DOHH2 (cell line): Measurements from ENCODE around the gene PPM1H.
"Not testable (repeated sequence)": the region's sequence is repeated elsewhere in the genome, so short reads cannot be mapped to it uniquely, and the experiment has no call there.

Experiments used
- H3F3A ChIP-seq: fragments of 200-600 bp; sonication (generic), shearing (Covaris generic); 2 replicates; pipeline ENCODE4 v1.6.0; 2016; ENCODE audit warnings: antibody characterized with exemption, mild to moderate bottlenecking; ENCODE audit not compliant: control insufficient read depth, insufficient read depth
- H3K27ac ChIP-seq: fragments of 200-600 bp; sonication (generic); 2 replicates; pipeline ENCODE4 v1.5.1; 2014; ENCODE audit warnings: low read depth, mild to moderate bottlenecking, low read length, moderate library complexity
- H3K27me3 ChIP-seq: fragments of 200-600 bp; sonication (generic); 2 replicates; pipeline ENCODE4 v1.6.1; 2014; ENCODE audit warnings: mild to moderate bottlenecking, low read length, mixed read lengths; ENCODE audit not compliant: control insufficient read depth
- H3K36me3 ChIP-seq: fragments of 200-600 bp; sonication (generic); 2 replicates; pipeline ENCODE4 v1.6.1; 2014; ENCODE audit warnings: mild to moderate bottlenecking, low read length, moderate library complexity, mixed read lengths; ENCODE audit not compliant: control insufficient read depth
- H3K4me1 ChIP-seq: fragments of 200-600 bp; sonication (generic); 2 replicates; pipeline ENCODE4 v1.6.1; 2014; ENCODE audit warnings: mild to moderate bottlenecking, low read length, mixed read lengths; ENCODE audit not compliant: control insufficient read depth
- H3K4me2 ChIP-seq: fragments of 200-600 bp; sonication (generic); 2 replicates; pipeline ENCODE4 v1.6.0; 2014; ENCODE audit warnings: mild to moderate bottlenecking, low read length, moderate library complexity
- H3K4me3 ChIP-seq: fragments of 200-600 bp; sonication (generic); 2 replicates; pipeline ENCODE4 v1.5.1; 2014; ENCODE audit warnings: mild to moderate bottlenecking, low read length, mixed read lengths
- H3K79me2 ChIP-seq: fragments of 200-600 bp; sonication (generic); 2 replicates; pipeline ENCODE4 v1.6.1; 2014; ENCODE audit warnings: mild to moderate bottlenecking, low read length, mixed read lengths; ENCODE audit not compliant: control insufficient read depth
- H3K9me2 ChIP-seq: fragments of 200-600 bp; sonication (generic); replicated peaks from 2 replicates; pipeline ENCODE4 v1.6.1; 2014; ENCODE audit warnings: mild to moderate bottlenecking, low read length, mixed read lengths; ENCODE audit not compliant: control insufficient read depth
- H3K9me3 ChIP-seq: fragments of 200-600 bp; sonication (generic); 2 replicates; pipeline ENCODE4 v1.6.1; 2014; ENCODE audit warnings: antibody characterized with exemption, low read length, mixed read lengths; ENCODE audit not compliant: control insufficient read depth, insufficient read depth
- H4K20me1 ChIP-seq: fragments of 200-600 bp; sonication (generic); 2 replicates; pipeline ENCODE4 v1.6.0; 2014; ENCODE audit warnings: low read depth, mild to moderate bottlenecking, antibody characterized with exemption, low read length, moderate library complexity; ENCODE audit not compliant: control insufficient read depth, insufficient read depth
- EZH2phosphoT487 ChIP-seq: fragments of 200-600 bp; sonication (generic); IDR thresholded peaks from 2 replicates; pipeline ENCODE4 v1.6.1; 2017; ENCODE audit warnings: borderline replicate concordance, mild to moderate bottlenecking, antibody characterized with exemption, low read length, moderate library complexity, mixed read lengths
- TF ChIP-seq, protein P1 (sequence below): fragments of 200-600 bp; sonication (generic); IDR thresholded peaks from one replicate; pipeline ENCODE4 v1.5.1; 2014; ENCODE audit warnings: antibody characterized with exemption, mild to moderate bottlenecking, low read depth, low read length; ENCODE audit not compliant: poor library complexity, severe bottlenecking

Gene PPM1H

DNA sequence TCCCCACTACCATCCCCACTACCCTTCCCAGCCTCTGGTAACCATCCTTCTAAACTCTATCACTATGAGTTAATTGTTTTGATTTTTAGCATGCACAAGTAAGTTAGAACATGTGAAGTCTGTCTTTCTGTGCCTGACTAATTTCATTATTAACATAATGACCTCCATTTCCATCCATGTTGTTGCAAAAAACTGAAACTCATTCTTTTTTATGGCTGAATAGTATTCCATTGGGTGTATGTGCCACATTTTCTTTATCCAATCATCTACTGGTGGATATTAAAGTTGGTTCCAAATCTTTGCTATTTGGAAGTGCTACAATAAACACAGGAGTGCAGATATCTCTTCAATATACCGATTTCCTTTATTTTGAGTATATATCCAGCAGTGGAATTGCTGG is 13.2 kb upstream of the PPM1H start:
- Histone ChIP-seq H4K20me1 (no peaks in the 10 kb centered on the region), H3K4me1 (no peaks in the 10 kb centered on the region), H3F3A (no peaks in the 10 kb centered on the region), H3K79me2 (no peaks in the 10 kb centered on the region), H3K27ac (no peak overlapping the region), H3K9me2 (no peaks in the 10 kb centered on the region), H3K9me3 (no peaks in the 10 kb centered on the region), H3K4me3 (no peak overlapping the region), H3K27me3 (no peaks in the 10 kb centered on the region), H3K4me2 (no peak overlapping the region), H3K36me3 (no peaks in the 10 kb centered on the region)
- no peak for TF ChIP-seq EZH2phosphoT487
- TF ChIP-seq, protein P1, sequence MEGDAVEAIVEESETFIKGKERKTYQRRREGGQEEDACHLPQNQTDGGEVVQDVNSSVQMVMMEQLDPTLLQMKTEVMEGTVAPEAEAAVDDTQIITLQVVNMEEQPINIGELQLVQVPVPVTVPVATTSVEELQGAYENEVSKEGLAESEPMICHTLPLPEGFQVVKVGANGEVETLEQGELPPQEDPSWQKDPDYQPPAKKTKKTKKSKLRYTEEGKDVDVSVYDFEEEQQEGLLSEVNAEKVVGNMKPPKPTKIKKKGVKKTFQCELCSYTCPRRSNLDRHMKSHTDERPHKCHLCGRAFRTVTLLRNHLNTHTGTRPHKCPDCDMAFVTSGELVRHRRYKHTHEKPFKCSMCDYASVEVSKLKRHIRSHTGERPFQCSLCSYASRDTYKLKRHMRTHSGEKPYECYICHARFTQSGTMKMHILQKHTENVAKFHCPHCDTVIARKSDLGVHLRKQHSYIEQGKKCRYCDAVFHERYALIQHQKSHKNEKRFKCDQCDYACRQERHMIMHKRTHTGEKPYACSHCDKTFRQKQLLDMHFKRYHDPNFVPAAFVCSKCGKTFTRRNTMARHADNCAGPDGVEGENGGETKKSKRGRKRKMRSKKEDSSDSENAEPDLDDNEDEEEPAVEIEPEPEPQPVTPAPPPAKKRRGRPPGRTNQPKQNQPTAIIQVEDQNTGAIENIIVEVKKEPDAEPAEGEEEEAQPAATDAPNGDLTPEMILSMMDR = no peak

DNA sequence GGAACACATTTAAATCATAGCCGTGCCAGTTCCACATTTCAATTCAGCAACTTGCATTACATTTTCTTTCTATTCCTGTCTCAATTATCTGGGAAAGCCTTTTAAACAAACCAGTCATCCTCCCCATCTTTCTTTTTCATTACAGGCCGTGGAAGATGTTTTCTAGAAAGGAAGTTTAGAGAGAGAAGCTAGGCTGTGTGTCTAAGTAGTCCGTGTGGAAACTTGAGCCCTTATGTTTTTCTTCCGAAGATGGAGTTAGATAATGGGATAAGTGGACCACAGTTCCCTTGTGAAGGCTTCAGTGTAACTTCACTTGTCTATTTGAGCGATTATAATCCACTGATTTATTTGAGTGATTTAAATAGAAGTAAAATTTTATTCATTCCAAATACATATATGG is 12.4 kb upstream of the PPM1H start:
- no peak overlapping the region for H3K4me2 ChIP-seq
- H3K4me3 ChIP-seq = no peak overlapping the region
- no peaks in the 10 kb centered on the region for H3K9me3 ChIP-seq
- no peaks in the 10 kb centered on the region for H3K27me3 ChIP-seq
- no peaks in the 10 kb centered on the region for H3F3A ChIP-seq
- H3K36me3 ChIP-seq = no peaks in the 10 kb centered on the region
- no peaks in the 10 kb centered on the region for H3K9me2 ChIP-seq
- no peak overlapping the region for H3K27ac ChIP-seq
- TF ChIP-seq, protein P1 = no peak
- TF ChIP-seq EZH2phosphoT487 = no peak
- H4K20me1 ChIP-seq = no peaks in the 10 kb centered on the region
- H3K79me2 ChIP-seq = no peaks in the 10 kb centered on the region
- no peaks in the 10 kb centered on the region for H3K4me1 ChIP-seq

DNA sequence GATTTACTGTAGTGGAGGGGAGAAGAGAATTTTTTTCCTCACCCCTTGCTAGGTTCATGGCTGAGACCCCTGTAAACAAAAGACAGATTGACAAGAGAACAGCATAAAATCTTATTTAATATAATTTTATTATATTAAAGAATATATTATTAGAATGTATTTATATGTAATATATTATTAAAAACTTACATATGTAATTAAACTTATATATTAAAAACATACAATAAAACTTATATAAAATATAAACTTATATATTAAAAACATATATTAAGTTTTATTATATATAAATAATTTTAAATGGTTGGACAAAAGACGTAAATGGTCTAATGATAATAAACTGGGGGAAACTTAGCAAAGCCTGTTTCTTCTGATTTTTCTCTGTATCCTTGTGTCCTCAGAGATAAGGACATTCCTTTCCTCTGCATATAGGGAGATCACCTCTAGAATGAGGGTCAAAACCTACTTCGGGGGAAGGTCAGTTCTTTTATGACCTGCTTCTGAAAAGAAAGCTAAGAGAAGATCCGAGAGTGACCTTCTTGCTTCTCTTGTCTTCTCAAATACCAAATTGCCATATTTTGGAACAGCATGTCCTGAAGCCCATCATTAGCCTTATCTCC is 8.9 kb upstream of the PPM1H start:
- Histone ChIP-seq H3K9me2 (no peaks in the 10 kb centered on the region), H3K9me3 (no peaks in the 10 kb centered on the region), H3K4me1 (no peaks in the 10 kb centered on the region), H3K27me3 (no peaks in the 10 kb centered on the region), H3F3A (no peaks in the 10 kb centered on the region), H4K20me1 (no peaks in the 10 kb centered on the region), H3K79me2 (no peaks in the 10 kb centered on the region), H3K27ac (no peak overlapping the region), H3K36me3 (no peaks in the 10 kb centered on the region), H3K4me3 (no peak overlapping the region), H3K4me2 (no peak overlapping the region)
- TF ChIP-seq, protein P1 = no peak
- TF ChIP-seq EZH2phosphoT487 = no peak

DNA sequence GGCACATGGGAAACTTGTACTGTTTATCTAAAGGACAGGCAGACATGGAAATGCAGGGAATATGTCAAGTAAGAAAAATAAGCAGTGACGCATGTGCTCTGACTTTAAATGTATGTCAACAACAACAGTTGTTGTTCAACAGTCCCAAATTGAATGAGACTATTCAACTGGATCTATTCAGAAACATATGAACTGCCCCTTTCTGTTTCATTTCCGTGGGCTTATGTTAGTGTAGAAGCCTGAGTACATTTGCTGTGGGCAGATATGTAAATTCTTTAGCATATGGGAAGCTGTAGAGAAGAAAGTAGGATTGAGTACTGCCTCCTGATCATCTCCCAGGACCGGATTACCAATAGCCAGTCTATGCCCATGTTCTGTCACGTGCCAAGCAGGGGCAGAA is 7.4 kb upstream of the PPM1H start:
- not testable (repeated sequence) for H3K4me1 ChIP-seq, H3K79me2 ChIP-seq, H3K4me2 ChIP-seq, H3K9me2 ChIP-seq, H3K9me3 ChIP-seq, H3K27me3 ChIP-seq, H3F3A ChIP-seq, H4K20me1 ChIP-seq, H3K27ac ChIP-seq, H3K4me3 ChIP-seq, H3K36me3 ChIP-seq
